Prostate gland (tissue), 2 donors: ENCODE measurements around the gene MGLL. TPM values are rescaled to one million over a fixed set of nuclear protein-coding genes. Genes with fewer than 3 reads are reported as not detected.
A peak's percentile ranks its signal among the peaks of the same experiment; 100 is the strongest.

Source experiments
- DNase-seq: peaks from one replicate; pipeline ENCODE4 v3.0.0-alpha.2; 2019; ENCODE audit warnings: low spot score
- H3K27ac ChIP-seq, 2 donors: fragments of 200-600 bp; sonication (generic); 2 replicates each; pipeline ENCODE4 v1.5.1; 2017 to 2019
- H3K27me3 ChIP-seq: fragments of 200-600 bp; sonication (generic); replicated peaks from 2 replicates; pipeline ENCODE4 v1.5.1; 2019; ENCODE audit not compliant: insufficient read depth
- H3K36me3 ChIP-seq, 2 donors: fragments of 200-600 bp; sonication (generic); 1 replicate in 1 of 2; 2 replicates in 1 of 2; pipeline versions ENCODE4 v1.5.1 to v1.8.1; 2017 to 2019
- H3K4me1 ChIP-seq: fragments of 200-600 bp; sonication (generic); replicated peaks from 2 replicates; pipeline ENCODE4 v1.5.1; 2019
- H3K4me3 ChIP-seq, 2 donors: fragments of 200-600 bp; sonication (generic); 2 replicates each; pipeline ENCODE4 v1.5.1; 2017 to 2019
- H3K9me3 ChIP-seq: fragments of 200-600 bp; sonication (generic); 2 replicates; pipeline ENCODE4 v1.5.1; 2017
- CTCF ChIP-seq, 4 experiments: fragments of 200-600 bp in 2 of 4; fragments of 450-650 bp in 2 of 4; sonication (generic) in 2 of 4; IDR thresholded peaks; 1 replicate in 3 of 4; 2 replicates in 1 of 4; pipeline ENCODE4 v1.5.1; 2016 to 2019; ENCODE audit warnings: antibody characterized with exemption in 4 of 4, mild to moderate bottlenecking in 2 of 4, moderate library complexity in 2 of 4
- POLR2A ChIP-seq: fragments of 450-650 bp; IDR thresholded peaks from one replicate; pipeline ENCODE4 v1.6.1; 2016; ENCODE audit warnings: antibody characterized with exemption, mild to moderate bottlenecking
- POLR2AphosphoS5 ChIP-seq: sonication (generic); formaldehyde crosslinking; IDR thresholded peaks from one replicate; pipeline ENCODE4 v1.6.1; 2017; ENCODE audit warnings: antibody characterized with exemption
- WGBS: methylation state at CpG from one replicate; pipeline ENCODE4 v1.1.5; 2018; 5-methylcytosine and 5-hydroxymethylcytosine counted together
- intact Hi-C: fragments of 100-400 bp; cut with DNase I; formaldehyde crosslinking; loops from one replicate; pipeline ENCODE4 v1.14.2; 2022
- total RNA-seq, 2 donors: library from RNA; depleted of rRNA; stranded (reverse); fragments of >200 nt; gene quantifications; one replicate each; pipeline ENCODE4 v1.1.0, GENCODE V29; 2016

The MGLL gene
- total RNA-seq, 2 donors from 2014 or later, result 20.0 to 31.8 TPM

- H3K27ac ChIP-seq, result peak overlapping the region; percentile 62 to 66
- H3K9me3 ChIP-seq, result no peaks in the 10 kb centered on the region
- WGBS, result 69% methylated on average over 9 of the region's 9 CpGs
- peaks cover 4% of the 10 kb centered on the region for H3K4me1 ChIP-seq
- no peak for TF ChIP-seq POLR2A
- TF ChIP-seq CTCF (IDR thresholded peaks at IDR 0.05), result no peak
- TF ChIP-seq POLR2AphosphoS5, result no peak
- H3K36me3 ChIP-seq, result no peaks in the 10 kb centered on the region
- H3K27me3 ChIP-seq, result no peaks in the 10 kb centered on the region
- intact Hi-C loops, result no loop called here
- no peak for DNase-seq
- no peak overlapping the region for H3K4me3 ChIP-seq
These were observed 33.8 kb downstream of the MGLL start for GRCh38 chr3:127788451-127788909.

GRCh38 chr3:127787571-127788365 is 34.5 kb downstream of the MGLL start:
- Histone ChIP-seq H3K27ac (peak overlapping the region; percentile 62 to 66), H3K4me1 (peaks cover 4% of the 10 kb centered on the region), H3K9me3 (no peaks in the 10 kb centered on the region), H3K27me3 (no peaks in the 10 kb centered on the region), H3K4me3 (no peak overlapping the region), H3K36me3 (no peaks in the 10 kb centered on the region)
- WGBS, result 51% methylated on average over 16 of the region's 16 CpGs
- no peak for DNase-seq
- intact Hi-C loops, result no loop called here
- TF ChIP-seq POLR2A, result no peak

GRCh38 chr3:127787071-127787490 is 35.2 kb downstream of the MGLL start:
- no peak for DNase-seq
- 33% methylated on average over 9 of the region's 9 CpGs for WGBS
- peak; percentile 48 for TF ChIP-seq POLR2AphosphoS5
- no peak for TF ChIP-seq CTCF (IDR thresholded peaks at IDR 0.05)
- H3K27me3 ChIP-seq, result no peaks in the 10 kb centered on the region
- H3K9me3 ChIP-seq, result no peaks in the 10 kb centered on the region
- H3K4me3 ChIP-seq, result no peak overlapping the region
- peaks cover 4% of the 10 kb centered on the region for H3K4me1 ChIP-seq
- intact Hi-C loops, result no loop called here
- H3K36me3 ChIP-seq, result no peaks in the 10 kb centered on the region
- H3K27ac ChIP-seq, result peak overlapping the region; percentile 62 to 66

GRCh38 chr3:127786353-127787070 is 35.8 kb downstream of the MGLL start:
- intact Hi-C loops, result no loop called here
- DNase-seq, result peak; percentile 50
- TF ChIP-seq CTCF (IDR thresholded peaks at IDR 0.05) (no peak), POLR2AphosphoS5 (peak; percentile 42), POLR2A (no peak)

GRCh38 chr3:127785711-127786265 is 36.5 kb downstream of the MGLL start:
- no peak for TF ChIP-seq CTCF (IDR thresholded peaks at IDR 0.05)
- TF ChIP-seq POLR2AphosphoS5, result no peak
- no peak for TF ChIP-seq POLR2A
- WGBS, result 46% methylated on average over 12 of the region's 12 CpGs
- H3K27ac ChIP-seq, result peak overlapping the region; percentile 19 to 62
- H3K4me1 ChIP-seq, result peaks cover 4% of the 10 kb centered on the region
- H3K4me3 ChIP-seq, result no peak overlapping the region
- no peaks in the 10 kb centered on the region for H3K9me3 ChIP-seq
- H3K27me3 ChIP-seq, result no peaks in the 10 kb centered on the region
- H3K36me3 ChIP-seq, result no peaks in the 10 kb centered on the region
- DNase-seq, result no peak
- intact Hi-C loops, result no loop called here

More at GRCh38 chr3:127786353-127787070, 35.8 kb downstream of the MGLL start:
- H3K9me3 ChIP-seq, result no peaks in the 10 kb centered on the region
- peaks cover 4% of the 10 kb centered on the region for H3K4me1 ChIP-seq
- H3K4me3 ChIP-seq, result no peak overlapping the region
- WGBS, result 47% methylated on average over 19 of the region's 19 CpGs
- peak overlapping the region; percentile 62 to 66 for H3K27ac ChIP-seq
- no peaks in the 10 kb centered on the region for H3K36me3 ChIP-seq
- H3K27me3 ChIP-seq, result no peaks in the 10 kb centered on the region
